GM19035 (cell line): ENCODE results near the gene SURF1.
"Not testable (repeated sequence)": the region's sequence is repeated elsewhere in the genome, so short reads cannot be mapped to it uniquely, and the experiment has no call there.

Source experiments
- ATAC-seq: cut with Tn5 transposase; IDR thresholded peaks from one replicate; pipeline ENCODE4 v1.9.1; 2021; ENCODE audit not compliant: unreplicated experiment

Gene SURF1

GRCh38 chr9:133346021-133346785 is 10.1 kb downstream of the SURF1 start:
- ATAC-seq: no peak

DNA sequence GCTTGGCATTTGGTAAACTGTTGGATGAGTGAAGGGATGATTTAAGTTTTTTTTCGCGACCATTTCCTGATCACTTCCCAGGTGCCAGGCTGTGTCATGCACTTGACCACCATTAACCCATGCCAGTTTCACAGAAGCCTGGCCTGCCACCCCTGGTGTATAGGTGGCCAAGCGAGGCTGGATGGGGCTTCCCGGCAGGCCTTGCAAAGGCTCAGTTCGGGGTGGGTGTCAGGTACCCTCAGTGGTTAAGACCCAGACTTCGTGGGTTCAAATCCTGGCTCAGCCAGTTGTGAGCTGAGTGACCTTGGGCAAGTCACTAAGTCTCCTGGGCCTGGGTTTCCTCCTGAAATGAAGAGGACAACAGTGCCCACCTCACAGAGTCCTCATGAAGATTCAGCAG is 10.7 kb downstream of the SURF1 start:
- no peak for ATAC-seq

DNA sequence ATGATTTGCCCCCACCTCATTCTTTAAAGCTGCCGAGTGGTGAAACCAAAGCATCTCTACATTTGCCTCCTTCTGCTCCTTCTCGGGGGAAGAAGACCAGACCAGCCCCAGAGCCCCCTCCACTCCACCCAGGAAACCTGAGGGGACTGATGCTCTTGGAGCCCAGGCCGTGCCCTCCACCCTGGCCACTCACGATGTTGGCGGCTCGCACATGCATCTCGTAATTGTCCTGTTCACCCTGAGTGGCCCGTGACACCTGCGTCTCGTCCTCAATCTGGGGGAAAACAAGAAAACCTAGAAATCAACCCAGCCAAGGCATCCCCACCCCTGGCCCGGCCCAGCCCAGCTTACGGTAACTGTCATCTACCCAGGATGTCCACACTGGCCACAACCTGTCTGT is 11.3 kb downstream of the SURF1 start:
- no peak for ATAC-seq

DNA sequence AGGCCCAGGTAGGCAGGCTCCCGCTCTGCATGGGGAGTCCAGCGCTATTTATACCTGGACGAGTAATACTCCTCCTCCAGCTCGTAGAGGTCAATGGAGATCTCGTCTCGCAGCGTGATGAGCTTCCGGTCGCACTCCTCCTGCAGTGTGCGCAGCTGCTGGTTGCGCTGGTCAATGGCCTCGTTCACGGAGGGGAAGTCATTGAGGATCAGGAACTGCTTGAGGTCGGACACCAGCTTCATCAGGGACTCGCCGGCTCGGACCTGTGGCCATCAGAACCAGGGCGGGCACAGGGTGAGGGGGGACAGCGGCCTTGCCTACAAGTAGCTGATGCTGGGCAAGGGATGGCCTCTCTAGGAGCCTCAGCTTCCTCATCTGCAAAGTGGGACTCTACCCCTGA is 12.2 kb downstream of the SURF1 start:
- no peak for ATAC-seq

- ATAC-seq: no peak
Measured at GRCh38 chr9:133342570-133342969, 13.7 kb downstream of the SURF1 start.

GRCh38 chr9:133342069-133342406 is 14.2 kb downstream of the SURF1 start:
- ATAC-seq: no peak

DNA sequence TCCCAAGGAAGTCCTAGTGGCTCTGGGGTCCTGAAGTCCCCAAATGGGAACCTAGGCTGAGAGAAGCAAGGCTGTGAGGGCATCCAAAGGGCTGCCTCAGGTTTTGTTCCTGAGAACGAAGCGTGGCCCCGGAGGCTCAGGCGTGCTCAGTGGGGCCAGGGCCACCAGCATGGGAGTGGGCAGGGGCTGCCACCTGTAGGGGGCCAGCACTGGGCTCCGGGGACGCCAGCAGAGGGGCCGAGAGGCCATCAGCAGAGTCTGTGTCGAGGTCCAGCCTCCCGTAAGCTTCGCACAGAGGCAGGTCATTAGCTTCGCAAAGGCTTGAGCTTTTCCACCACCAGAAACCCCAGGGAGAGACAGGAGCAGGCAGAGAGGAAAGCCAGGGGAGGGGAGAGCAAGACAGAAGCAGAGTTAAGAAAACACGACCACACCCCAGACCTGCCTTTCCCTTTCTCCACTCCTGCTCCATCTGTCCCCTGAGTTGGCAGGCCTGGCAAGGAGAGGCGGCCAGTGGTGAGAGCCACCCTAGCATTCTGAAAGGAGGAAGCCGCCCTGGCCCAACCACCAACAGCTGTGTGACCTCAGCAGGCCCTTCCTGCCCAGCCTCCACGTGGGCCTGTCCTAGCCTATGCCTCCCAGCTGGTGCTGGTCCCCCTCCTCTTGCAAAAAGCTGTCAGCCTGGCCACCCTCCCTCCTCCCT is 14.8 kb downstream of the SURF1 start:
- no peak for ATAC-seq

DNA sequence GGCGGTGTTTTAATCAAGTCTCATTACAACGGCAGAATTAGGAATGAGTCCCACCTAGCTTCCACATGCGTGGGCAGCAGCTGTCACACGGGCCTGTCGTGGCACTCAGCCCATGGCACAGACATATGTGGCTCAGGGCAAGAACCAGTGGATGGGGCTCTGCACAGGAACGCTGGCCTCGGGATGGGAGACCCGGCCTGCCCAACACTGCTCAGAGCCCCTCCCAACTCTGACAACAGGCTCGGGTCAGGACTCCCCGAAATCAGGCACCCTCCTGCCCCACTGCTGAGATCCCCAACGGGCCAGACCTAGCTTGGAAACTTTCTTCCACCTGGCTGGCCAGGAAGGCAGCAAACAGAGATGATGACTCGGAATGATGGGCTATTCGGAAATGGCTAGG is 15.4 kb downstream of the SURF1 start:
- no peak for ATAC-seq

DNA sequence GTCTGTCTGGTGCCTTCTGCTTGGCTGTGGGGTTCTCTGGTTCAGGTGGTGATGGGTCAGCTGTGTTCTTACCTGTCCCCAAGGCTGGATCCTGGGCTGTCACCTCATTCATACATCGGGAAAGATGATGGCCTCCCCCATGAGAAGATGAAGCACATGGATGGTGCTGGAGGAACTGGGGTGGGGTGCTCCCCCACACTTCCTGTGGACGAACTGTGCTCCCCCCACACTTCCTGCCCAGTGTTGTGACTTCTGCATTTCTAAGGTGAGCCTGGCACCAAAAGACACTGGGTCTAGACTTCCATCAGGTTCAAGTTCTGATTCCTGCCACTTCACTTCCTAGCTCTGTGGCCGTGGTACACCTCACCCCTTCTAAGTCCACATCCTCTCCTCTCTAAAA is 16.0 kb downstream of the SURF1 start:
- no peak for ATAC-seq

- no peak for ATAC-seq
Measured at GRCh38 chr9:133339641-133340040, 16.6 kb downstream of the SURF1 start.

- peak; percentile 90 for ATAC-seq
Measured at GRCh38 chr9:133335924-133336811, 20.1 kb downstream of the SURF1 start, which contains the start of gene SURF6. Gene SURF6 (minus strand): TSS chr9:133336188. CDS start chr9:133336132, 56 bp downstream.

DNA sequence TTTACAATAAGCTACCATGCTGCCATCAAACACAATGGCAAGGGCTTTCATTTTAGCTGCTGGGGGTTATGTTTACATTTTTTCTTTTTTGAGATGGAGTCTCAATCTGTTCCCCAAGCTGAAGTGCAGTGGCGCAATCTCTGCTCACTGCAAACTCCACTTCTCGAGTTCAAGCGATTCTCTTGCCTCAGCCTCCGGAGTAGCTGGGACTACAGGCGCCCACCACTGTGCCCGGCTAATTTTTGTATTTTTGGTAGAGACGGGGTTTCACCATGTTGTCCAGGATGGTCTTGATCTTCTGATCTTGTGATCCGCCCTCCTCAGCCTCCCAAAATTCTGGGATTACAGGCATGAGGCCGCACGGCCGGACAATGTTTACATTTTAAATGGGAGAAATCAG is 21.4 kb downstream of the SURF1 start:
- ATAC-seq: not testable (repeated sequence)

GRCh38 chr9:133334161-133334560 is 22.1 kb downstream of the SURF1 start:
- ATAC-seq: no peak

- no peak for ATAC-seq
Measured at GRCh38 chr9:133333566-133333965, 22.7 kb downstream of the SURF1 start.

- ATAC-seq: no peak
Measured at GRCh38 chr9:133333011-133333410, 23.3 kb downstream of the SURF1 start.

DNA sequence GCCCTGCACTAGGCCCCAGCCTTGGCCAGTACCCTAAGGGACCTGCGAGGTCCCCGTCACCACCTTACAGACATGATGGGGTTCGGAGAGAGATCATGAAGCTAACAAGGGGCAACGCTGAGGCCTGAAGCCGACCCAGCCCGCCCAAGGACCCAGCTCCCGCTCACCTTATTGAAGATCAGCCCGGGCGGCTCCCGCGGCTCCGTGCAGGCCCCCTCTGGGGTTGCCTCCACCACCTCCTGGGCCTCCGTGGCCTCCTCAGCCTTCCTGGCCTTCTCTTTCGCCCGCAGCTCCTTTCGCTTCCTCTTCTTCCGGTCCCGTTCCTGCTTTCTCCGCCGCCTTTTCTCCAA is 23.9 kb downstream of the SURF1 start:
- ATAC-seq: no peak

DNA sequence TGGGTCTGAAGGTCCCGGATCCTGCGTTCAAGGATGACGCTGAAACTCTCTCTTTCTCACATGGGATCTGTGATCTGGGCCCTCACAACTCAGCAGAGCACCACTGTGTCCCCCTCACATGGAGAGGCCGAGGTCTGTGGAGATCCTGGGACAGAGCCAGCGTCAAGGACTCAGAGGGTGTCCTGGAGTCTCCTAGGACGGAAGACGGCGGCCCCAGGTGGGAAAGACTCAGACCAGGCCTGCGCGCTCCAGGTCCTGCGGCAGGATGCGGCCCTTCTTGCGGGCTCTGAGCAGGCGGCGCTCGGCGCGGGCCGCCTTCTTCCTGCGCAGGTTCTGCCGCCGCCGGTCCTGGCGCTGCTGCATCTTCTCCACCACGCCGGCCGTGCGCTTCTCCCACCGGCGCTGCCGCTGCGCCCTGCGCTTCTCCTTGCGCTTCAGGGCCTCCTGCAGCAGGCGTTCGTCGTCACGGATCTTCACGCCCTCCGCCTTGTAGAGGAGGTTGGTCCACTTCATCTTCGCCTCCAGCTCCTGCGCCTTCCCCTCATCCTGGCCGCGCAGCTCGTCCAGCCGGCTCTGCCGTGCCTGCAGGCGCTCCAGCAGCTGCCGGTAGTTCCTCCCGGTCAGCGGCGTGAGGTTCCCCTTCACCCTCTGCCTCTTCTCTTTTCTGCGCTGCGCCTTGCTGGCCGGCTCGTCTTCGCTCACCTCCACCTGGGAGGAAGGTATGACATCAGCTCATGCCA is 24.5 kb downstream of the SURF1 start:
- ATAC-seq: no peak

DNA sequence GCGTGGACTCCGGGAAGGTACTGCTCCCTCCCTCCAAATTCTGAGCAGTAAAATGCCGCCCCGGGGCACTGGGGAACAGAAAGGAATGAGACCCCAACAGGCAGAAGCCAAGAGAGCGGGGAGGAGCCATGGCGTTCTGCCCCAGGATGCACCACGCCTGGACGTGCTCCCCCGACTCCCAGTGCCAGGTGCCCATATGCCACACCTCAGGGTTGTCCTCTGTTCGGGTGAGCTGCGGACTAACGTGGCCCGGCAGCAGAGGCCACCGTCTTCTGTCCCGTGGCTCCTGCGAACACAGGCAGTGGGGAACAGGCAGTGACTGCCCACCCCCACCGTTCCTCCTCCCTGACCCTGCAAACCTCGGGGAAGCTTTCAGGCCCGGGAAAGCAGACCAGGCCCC is 25.1 kb downstream of the SURF1 start:
- ATAC-seq: no peak

GRCh38 chr9:133329306-133330156 is 26.8 kb downstream of the SURF1 start:
- ATAC-seq: not testable (repeated sequence)

DNA sequence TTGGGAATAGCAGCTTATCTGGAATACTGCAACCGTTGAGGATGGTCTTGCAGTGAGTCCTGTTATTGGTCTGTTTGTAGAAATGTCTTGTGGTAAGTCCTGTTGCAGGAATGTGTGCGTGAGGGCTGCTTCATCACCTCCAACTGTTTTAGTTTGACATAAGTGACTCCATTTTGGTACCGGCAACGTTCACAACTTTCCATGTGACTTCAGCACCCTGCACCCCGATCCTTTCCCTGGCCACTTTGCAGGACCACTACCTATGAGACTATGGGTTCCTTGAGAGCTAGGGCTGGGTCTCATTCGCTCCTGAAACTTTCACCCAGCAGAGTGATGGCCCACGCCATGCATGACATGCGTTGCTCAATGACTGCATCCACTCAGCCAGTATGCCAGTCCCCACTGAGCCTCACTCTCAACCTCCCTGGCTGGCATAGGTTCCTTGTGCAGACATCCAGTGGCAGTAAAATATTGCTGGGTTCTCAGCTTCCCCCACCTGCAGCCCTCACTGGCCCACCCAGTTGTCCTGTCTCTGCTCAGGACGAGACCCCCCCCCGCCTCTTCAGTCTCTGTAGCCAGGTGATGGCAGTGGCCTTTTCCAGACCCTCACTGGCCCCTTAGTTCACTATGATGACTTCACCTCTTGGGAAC is 28.3 kb downstream of the SURF1 start:
- ATAC-seq: no peak
